OCI-LY1 (cell line): Measurements from ENCODE around the gene RHPN2.
"Not testable (repeated sequence)": the region's sequence is repeated elsewhere in the genome, so short reads cannot be mapped to it uniquely, and the experiment has no call there.

Experiments used
- H2AFZ ChIP-seq: fragments of 200-600 bp; sonication (generic), shearing (Covaris generic); 2 replicates; pipeline ENCODE4 v1.6.0; 2014; ENCODE audit warnings: antibody characterized with exemption, mild to moderate bottlenecking, low read length
- H3F3A ChIP-seq: fragments of 200-600 bp; sonication (generic), shearing (Covaris generic); 2 replicates; pipeline ENCODE4 v1.6.0; 2014; ENCODE audit warnings: mild to moderate bottlenecking, antibody characterized with exemption, low read length, moderate library complexity; ENCODE audit not compliant: insufficient read depth
- H3K27ac ChIP-seq: fragments of 200-600 bp; sonication (generic); 2 replicates; pipeline ENCODE4 v1.5.1; 2014; ENCODE audit warnings: low read length, mixed run types, mild to moderate bottlenecking, low read depth; ENCODE audit not compliant: poor library complexity, severe bottlenecking
- H3K27me3 ChIP-seq: fragments of 200-600 bp; sonication (generic); 2 replicates; pipeline ENCODE4 v1.6.0; 2014; ENCODE audit warnings: antibody characterized with exemption, mild to moderate bottlenecking, low read length, moderate library complexity; ENCODE audit not compliant: insufficient read depth
- H3K36me3 ChIP-seq: fragments of 200-600 bp; sonication (generic); 2 replicates; pipeline ENCODE4 v1.6.1; 2014; ENCODE audit warnings: mild to moderate bottlenecking, antibody characterized with exemption, low read length, moderate library complexity, mixed read lengths; ENCODE audit not compliant: insufficient read depth
- H3K4me1 ChIP-seq: fragments of 200-600 bp; sonication (generic); 2 replicates; pipeline ENCODE4 v1.5.1; 2014; ENCODE audit warnings: mild to moderate bottlenecking, low read length, moderate library complexity; ENCODE audit not compliant: insufficient read depth, severe bottlenecking
- H3K4me2 ChIP-seq: fragments of 200-600 bp; sonication (generic), shearing (Covaris generic); 2 replicates; pipeline ENCODE4 v1.6.1; 2014; ENCODE audit warnings: low read length
- H3K4me3 ChIP-seq: fragments of 200-600 bp; sonication (generic); 2 replicates; pipeline ENCODE4 v1.5.1; 2014; ENCODE audit warnings: low read length, low read depth, mild to moderate bottlenecking, mixed read lengths; ENCODE audit not compliant: poor library complexity, severe bottlenecking
- H3K79me2 ChIP-seq: fragments of 200-600 bp; shearing (Covaris generic); 2 replicates; pipeline ENCODE4 v1.6.1; 2016; ENCODE audit warnings: mixed run types, low read length, mixed read lengths; ENCODE audit not compliant: insufficient read depth
- H3K9ac ChIP-seq: fragments of 200-600 bp; sonication (generic), shearing (Covaris generic); 2 replicates; pipeline ENCODE4 v1.6.1; 2014; ENCODE audit warnings: mild to moderate bottlenecking, low read length, mixed read lengths
- H3K9me2 ChIP-seq: fragments of 200-600 bp; sonication (generic), shearing (Covaris generic); 2 replicates; pipeline ENCODE4 v1.6.1; 2014; ENCODE audit warnings: low read depth, mild to moderate bottlenecking, low read length, mixed read lengths
- H3K9me3 ChIP-seq: fragments of 200-600 bp; shearing (Covaris generic); 2 replicates; pipeline ENCODE4 v1.6.1; 2014; ENCODE audit warnings: low read length, mixed read lengths
- H4K20me1 ChIP-seq: fragments of 200-600 bp; sonication (generic), shearing (Covaris generic); 2 replicates; pipeline ENCODE4 v1.6.0; 2016; ENCODE audit warnings: mild to moderate bottlenecking, low read length; ENCODE audit not compliant: insufficient read depth
- CTCF ChIP-seq: fragments of 200-600 bp; sonication (generic), shearing (Covaris generic); IDR thresholded peaks from 2 replicates; pipeline ENCODE4 v1.5.1; 2017; ENCODE audit warnings: mild to moderate bottlenecking, antibody characterized with exemption, low read length, moderate library complexity, mixed read lengths
- EZH2 ChIP-seq: fragments of 200-600 bp; sonication (generic), shearing (Covaris generic); IDR thresholded peaks from 2 replicates; pipeline ENCODE4 v1.8.0; 2017; ENCODE audit warnings: borderline replicate concordance, mixed run types, mild to moderate bottlenecking, antibody characterized with exemption, low read length, moderate library complexity, mixed read lengths

The RHPN2 gene

GRCh38 chr19:33039108-33039599 is 25.5 kb downstream of the RHPN2 start:
- H3K36me3 ChIP-seq, result peaks cover 4% of the 10 kb centered on the region; the same call in 1 of the 2 replicates
- TF ChIP-seq EZH2, result no peak
- TF ChIP-seq CTCF, result no peak
- H3K4me2 ChIP-seq, result no peak overlapping the region
- no peaks in the 10 kb centered on the region for H3K9me2 ChIP-seq
- no peaks in the 10 kb centered on the region for H3K4me1 ChIP-seq
- no peak overlapping the region for H3K9ac ChIP-seq
- no peaks in the 10 kb centered on the region for H3F3A ChIP-seq
- H3K27me3 ChIP-seq, result no peaks in the 10 kb centered on the region
- H4K20me1 ChIP-seq, result no peaks in the 10 kb centered on the region
- H3K9me3 ChIP-seq, result no peaks in the 10 kb centered on the region
- H3K4me3 ChIP-seq, result no peak overlapping the region
- H3K27ac ChIP-seq, result no peak overlapping the region
- no peak overlapping the region for H2AFZ ChIP-seq
- H3K79me2 ChIP-seq, result no peaks in the 10 kb centered on the region

- not testable (repeated sequence) for H3K4me2 ChIP-seq, H3K9ac ChIP-seq, H3K79me2 ChIP-seq, H3K4me3 ChIP-seq, H3K27me3 ChIP-seq, H4K20me1 ChIP-seq, H3K9me3 ChIP-seq, H3F3A ChIP-seq, H2AFZ ChIP-seq, H3K27ac ChIP-seq, H3K9me2 ChIP-seq, H3K36me3 ChIP-seq, H3K4me1 ChIP-seq
Observed at GRCh38 chr19:33037168-33038025, 27.3 kb downstream of the RHPN2 start.

- H3K79me2 ChIP-seq, H4K20me1 ChIP-seq, H3F3A ChIP-seq, H3K4me2 ChIP-seq, H3K9ac ChIP-seq, H3K4me1 ChIP-seq, H3K36me3 ChIP-seq, H3K9me3 ChIP-seq, H3K9me2 ChIP-seq, H3K4me3 ChIP-seq, H3K27me3 ChIP-seq, H3K27ac ChIP-seq, H2AFZ ChIP-seq: not testable (repeated sequence)
Observed at GRCh38 chr19:33036370-33037167, 28.1 kb downstream of the RHPN2 start.

GRCh38 chr19:33035461-33035860 is 29.2 kb downstream of the RHPN2 start:
- no peaks in the 10 kb centered on the region for H3K27me3 ChIP-seq
- no peaks in the 10 kb centered on the region for H3K79me2 ChIP-seq
- no peaks in the 10 kb centered on the region for H3F3A ChIP-seq
- no peak overlapping the region for H2AFZ ChIP-seq
- no peaks in the 10 kb centered on the region for H3K9me2 ChIP-seq
- peaks cover 4% of the 10 kb centered on the region; the same call in 1 of the 2 replicates for H3K36me3 ChIP-seq
- no peak overlapping the region for H3K4me3 ChIP-seq
- H3K9ac ChIP-seq, result no peak overlapping the region
- H3K27ac ChIP-seq, result no peak overlapping the region
- no peaks in the 10 kb centered on the region for H4K20me1 ChIP-seq
- no peaks in the 10 kb centered on the region for H3K9me3 ChIP-seq
- TF ChIP-seq EZH2, result no peak
- no peak for TF ChIP-seq CTCF
- no peak overlapping the region for H3K4me2 ChIP-seq
- no peaks in the 10 kb centered on the region for H3K4me1 ChIP-seq
